Measurements from ENCODE around the gene MICAL3.

DNA sequence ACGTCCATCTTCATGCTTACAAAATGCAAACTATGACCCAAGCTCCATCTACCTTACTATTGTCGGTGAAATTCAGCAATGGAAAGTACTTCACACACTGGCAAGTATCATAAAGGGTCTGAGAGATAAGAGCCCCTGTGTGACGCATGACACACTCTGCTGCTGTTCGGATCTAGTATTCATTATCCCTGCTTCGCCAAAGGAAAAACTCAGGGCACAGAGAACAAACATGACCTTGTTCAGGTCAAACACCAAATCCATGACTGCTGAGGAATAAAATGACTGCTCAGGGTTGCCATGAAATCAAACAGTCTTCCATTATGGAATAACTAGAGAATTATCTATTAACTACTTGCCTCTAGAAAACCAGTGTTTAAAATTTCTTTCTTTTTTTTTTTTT is 73.0 kb downstream of the MICAL3 start:
- TF ChIP-seq ISL1 (CRISPR knock-in tag; IDR thresholded peaks at IDR 0.05): no peak
- TF ChIP-seq BACH2 (CRISPR knock-in tag; IDR thresholded peaks at IDR 0.05; ENCODE audit: borderline replicate concordance): no peak
- TF ChIP-seq ZFP3 (CRISPR knock-in tag; IDR thresholded peaks at IDR 0.05): no peak
- TF ChIP-seq, protein P1, sequence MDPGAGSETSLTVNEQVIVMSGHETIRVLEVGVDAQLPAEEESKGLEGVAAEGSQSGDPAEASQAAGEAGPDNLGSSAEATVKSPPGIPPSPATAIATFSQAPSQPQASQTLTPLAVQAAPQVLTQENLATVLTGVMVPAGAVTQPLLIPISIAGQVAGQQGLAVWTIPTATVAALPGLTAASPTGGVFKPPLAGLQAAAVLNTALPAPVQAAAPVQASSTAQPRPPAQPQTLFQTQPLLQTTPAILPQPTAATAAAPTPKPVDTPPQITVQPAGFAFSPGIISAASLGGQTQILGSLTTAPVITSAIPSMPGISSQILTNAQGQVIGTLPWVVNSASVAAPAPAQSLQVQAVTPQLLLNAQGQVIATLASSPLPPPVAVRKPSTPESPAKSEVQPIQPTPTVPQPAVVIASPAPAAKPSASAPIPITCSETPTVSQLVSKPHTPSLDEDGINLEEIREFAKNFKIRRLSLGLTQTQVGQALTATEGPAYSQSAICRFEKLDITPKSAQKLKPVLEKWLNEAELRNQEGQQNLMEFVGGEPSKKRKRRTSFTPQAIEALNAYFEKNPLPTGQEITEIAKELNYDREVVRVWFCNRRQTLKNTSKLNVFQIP (CRISPR knock-in tag; IDR thresholded peaks at IDR 0.05; ENCODE audit: borderline replicate concordance, low read depth): no peak
- TF ChIP-seq ZFP30 (CRISPR knock-in tag; IDR thresholded peaks at IDR 0.05): no peak
- TF ChIP-seq ZNF8 (CRISPR knock-in tag; IDR thresholded peaks at IDR 0.05): no peak
- TF ChIP-seq SNAI2 (CRISPR knock-in tag; IDR thresholded peaks at IDR 0.05): no peak
